GM21515 (cell line): ENCODE results near the gene ALG14.

Experiments
- ATAC-seq: cut with Tn5 transposase; IDR thresholded peaks from one replicate; pipeline ENCODE4 v1.9.1; 2021; ENCODE audit not compliant: unreplicated experiment

ALG14 gene

DNA sequence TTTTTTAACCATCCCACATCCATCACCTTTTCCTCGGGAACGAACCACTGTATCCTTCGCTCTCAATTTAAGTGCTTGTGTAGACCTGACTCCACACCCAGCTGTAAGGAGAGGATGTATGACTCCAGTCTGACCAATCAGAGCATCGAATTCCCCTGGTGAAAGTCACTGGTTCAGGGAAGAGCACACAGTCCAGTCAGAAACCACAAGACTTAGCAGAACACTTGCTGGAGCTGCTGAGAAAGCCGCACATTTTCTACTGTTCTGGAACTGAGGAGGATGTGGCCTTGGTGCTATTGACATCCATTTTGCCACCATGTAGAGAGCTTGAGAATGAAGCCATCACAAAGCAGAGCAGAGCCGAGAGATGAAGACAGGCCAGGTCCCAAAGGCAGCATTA is 86.0 kb downstream of the ALG14 start:
- no peak for ATAC-seq

DNA sequence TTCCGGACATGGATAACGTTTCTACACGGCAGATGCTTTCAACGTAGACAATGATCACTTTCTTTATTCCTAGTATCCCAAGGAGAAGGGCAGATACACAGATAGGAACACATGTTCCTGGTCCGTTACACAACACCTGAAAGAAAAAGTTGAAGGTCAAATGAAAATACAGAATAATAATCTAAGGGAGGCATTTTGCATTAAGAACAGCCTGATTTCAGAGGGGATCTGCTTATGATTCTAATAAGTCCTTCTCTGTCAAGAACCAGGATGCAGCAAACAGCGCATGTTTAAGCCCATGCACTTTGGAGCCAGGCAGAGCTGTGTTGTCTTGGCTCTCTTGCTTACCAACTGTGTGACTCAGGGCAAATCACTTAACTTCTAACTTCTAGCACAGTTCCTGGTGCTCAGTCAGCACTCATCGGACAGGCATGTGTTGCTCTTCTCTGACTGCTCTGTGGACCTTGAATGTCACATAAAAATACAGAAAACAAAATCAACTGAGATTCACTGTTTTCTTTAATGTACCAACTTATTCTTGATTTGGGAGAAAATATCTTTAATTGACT is 89.5 kb downstream of the ALG14 start:
- ATAC-seq: no peak

DNA sequence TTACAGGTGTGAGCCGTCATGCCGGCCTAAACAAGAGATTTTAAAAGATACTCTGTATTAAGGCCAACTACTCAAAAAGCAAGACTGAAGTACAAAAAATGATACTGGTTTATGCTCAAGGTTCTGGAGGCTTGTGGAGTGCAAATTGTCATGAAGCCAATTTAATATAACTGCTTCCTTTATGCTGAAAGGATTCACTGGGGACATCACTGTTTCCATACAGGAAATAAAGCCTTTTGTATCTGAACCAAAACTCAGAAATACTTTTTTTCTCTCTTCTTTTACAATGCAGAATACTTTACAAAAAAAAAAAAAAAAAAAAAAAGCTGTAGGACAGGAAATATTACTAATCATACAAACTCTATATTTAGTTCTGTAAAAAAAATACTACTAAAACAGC is 90.4 kb downstream of the ALG14 start:
- ATAC-seq: no peak

DNA sequence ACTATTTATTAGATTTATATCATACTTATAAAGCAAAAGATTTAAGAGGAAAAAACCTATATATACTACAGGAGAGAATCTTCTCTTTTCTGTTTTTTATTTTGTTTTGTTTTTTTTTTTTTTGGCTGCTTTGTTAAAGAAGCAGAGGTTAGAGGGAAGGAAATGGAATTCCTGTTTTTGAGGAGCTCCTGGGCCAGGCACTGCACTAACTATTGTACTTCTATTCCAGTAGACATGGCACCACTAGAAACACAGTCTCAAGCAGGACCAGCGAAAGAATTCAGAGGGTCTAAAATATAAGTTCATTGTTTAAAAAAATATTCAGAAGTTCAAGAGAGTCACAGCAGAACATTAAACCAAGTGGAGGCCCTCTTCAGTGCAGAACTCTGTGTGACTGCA is 91.2 kb downstream of the ALG14 start:
- no peak for ATAC-seq

DNA sequence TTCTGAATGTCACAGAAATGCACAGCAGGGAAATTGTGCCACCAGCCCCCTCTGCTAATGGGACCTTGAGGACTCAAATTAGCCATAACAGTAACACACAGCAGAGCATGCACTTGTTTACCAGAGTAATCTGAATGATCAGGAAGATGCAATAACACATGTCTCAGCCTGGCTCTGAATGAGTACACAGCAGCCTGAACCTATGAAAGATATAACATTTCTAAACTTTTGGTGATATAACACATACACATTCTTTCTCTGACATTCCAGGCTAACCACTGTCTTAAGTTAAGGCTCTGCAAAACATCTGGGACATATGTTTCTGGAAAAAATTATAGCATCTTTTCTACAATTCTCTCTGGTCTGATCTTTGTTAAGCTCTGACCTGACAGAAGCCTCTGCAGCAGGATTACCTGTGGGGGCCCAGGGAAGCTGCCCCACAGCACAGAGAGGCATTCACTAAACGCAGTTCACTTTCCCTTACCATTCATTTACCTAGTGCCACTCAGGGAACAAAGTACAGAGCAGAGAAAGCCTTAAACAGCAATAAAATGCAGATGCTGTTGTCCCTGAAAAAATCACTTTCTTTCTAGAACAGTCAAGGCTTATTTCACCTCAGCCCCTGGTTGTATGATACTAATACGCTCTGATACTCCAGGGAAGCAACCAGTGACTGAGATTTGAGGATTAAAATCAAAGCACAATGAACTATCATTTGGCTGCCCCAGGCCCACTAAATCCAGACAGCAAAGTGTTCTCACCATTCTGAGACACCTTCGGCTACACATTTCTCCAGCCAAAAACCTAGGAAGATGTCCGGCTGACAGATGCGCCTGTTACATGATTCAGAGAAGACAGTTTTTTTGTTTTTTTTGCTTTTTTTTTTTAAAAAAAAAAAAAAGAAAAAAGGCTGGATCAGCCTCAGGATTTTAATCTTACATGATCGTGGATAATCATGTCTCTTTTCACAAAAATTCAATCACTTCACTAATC is 91.9 kb downstream of the ALG14 start:
- no peak for ATAC-seq

DNA sequence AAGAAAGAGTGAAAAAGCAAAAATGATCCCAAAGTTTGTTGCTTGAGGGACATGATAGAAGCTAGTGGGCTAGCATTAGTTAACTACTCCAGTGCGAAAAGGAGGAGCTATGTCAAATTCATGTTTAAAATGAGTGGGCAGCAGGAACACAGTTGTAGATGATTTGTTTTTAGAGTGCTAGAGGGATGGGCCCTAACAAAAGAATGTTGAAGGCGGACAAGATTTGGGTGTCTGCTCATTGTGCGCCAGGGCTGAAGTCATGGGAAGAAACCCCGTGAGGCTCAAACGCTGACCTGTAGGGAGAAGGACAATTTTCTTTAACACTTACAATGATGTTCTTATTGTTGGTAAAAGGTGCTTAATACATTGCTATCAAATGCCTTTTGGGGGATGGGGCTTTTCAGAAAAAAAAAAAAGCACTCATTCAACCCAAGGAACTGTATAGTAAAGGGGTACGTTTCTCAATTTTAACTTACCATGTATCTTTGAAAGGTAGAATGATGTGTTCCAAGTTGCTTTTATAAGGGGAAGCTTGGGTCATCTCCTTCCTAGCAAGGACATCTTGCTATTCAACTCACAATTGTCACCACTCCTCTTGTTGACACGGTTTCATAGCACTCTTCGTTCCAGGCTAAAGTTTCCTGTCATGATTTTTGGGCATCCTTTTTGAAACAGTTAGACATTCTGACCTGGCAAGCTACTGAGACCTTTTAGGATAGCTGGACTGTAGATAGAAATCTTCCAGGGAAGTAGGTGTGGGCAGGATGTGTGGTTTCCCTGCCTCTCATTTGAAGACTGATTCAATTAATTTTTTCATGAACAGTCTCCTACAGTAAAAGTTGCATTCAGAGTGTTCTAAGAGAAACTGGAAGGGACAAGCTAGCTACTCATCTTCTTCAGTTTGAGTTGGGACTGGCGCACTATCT is 92.8 kb downstream of the ALG14 start:
- ATAC-seq: no peak

DNA sequence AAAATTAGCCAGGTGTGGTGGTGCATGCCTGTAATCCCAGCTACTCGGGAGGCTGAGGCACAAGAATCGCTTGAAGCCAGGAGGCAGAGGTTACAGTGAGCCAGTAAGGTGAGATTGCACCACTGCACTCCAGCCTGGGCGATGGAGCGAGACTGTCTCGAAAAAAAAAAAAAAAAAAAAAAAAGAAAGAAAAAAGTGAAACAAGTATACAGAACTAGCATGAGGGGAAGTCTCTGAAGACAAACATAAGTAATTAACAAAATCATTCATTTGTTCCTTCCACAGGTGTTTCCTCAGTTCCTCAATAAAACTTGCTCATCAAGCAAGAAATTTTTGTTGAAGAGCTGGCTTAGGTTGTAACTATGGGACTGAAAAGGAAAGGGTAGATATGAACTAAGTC is 93.6 kb downstream of the ALG14 start:
- ATAC-seq: no peak

DNA sequence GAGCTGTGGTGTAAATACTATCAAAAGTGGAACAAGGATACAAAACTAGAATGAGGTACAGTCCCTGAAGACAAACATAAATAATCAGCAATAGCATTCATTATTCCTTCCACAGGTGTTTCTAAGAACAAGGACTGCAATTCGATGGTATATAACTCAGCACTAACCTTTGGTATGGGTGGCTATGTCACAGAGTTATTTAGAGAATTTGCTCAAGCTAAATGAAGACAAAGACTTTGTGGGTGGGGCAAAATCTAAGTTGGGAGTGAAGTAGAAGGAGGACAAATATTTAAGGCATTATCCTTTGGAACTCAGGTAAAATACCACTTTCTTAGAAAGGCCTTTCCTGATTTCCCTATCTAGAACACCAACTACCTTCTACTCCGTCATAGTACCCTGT is 94.3 kb downstream of the ALG14 start:
- no peak for ATAC-seq

DNA sequence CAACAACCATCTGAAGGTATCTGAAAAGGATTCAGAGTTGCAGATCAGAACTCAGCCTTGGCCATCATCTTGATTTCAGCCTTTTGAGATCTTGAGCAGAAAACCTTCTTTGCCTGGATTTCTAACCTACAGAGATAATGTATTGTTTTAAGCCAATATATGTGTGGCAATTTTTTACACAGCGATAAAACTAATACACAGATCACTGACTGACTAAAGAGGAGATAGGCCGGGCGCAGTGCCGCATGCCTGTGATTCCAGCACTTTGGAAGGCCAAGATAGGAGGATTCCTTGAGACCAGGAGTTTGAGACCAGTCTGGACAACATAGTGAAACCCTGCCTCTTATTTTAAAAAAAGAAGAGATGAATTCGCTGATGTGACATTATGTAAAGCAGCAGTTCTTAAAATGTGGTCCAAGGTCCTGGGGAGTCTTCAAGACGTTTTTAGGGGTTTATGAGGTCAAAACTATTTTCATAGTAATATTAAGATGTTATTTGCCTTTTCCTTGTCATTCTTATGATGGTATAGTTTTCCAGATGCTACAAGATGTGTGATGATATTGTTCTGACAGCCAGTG is 95.7 kb downstream of the ALG14 start:
- ATAC-seq: no peak

DNA sequence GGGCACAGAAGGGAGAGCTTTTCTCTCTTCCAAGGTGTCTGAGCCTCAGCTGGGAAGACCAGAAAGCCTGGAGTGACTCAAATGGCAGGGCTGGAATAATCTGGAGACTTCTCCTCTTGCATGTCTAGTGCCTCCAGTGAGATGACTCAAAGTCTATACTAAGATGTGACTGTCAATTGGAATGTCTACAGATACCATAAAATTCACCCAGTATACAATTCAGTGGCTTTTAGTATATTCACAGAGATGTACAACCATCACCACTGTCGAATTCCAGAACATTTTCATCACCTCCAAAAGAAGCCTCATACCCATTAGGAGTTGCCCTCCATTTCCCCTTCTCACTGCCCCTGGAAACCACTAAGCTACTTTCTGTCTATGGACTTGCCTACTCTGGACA is 97.9 kb downstream of the ALG14 start:
- ATAC-seq: no peak

DNA sequence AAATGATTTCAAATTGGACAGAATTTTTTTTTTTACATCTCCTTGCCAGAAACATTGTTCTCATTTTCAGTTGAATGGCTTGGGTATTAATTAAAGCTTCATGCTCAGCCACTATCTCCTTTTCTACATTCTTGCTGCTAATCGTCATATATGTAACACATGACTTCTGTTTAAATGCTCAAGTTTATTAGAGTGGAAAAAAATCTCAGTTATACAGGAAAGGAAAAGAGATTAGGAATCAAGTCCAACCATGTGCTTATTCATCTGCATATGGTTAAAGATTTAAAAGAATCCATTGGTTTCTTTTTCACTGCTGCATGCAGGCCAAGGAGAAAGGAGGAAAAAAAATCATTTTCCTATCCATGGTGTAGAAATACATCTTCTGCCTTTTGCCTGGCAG is 98.5 kb downstream of the ALG14 start:
- no peak for ATAC-seq

DNA sequence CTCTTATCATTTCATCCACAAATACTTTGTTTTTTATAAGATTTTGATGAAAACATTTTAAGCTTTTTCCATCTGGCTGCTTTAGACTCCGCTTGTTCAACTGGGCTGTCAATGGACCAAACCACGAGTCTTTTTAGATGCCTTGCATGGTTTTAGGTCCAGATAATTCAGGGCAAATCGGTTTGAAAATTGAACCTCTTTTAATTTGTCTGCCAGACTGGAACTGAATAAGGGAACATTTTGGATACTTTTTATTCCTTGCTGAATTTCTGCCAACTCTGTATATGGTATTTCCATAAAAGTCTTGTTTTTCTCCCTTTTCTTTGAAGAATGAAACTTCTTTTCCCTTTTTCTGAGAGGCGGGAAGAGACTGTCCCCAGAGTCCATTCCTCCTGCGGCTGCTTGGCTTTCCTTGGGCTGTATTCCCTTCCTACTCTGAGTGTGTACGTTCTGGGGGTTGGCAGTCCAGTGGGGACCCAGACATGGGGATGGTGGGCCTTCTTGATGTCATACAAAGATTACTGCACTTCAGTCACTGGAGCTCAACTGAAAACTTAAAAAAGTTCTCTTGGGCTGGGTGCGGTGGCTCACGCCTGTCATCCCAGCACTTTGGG is 99.3 kb downstream of the ALG14 start:
- no peak for ATAC-seq

DNA sequence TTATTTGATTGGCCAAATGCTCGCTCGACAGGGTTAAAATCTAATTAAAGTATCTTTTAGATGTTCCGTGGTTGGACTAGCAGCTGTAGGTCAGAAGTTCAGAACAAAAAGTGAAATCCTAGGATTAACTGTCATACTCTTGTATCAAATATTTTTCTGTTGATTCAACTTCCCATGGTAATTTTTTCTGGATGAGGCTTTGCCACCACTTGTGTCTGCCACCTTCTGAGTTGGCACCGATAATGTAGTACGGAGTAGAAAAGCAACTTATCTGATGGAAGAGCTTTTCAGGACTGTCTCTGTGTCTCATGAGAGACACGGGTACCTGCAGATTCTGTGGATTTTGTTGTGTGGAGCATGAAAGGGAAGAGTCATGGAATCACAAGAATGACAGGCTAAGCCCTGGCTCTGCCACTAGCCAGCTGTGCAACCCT is 101.2 kb downstream of the ALG14 start:
- ATAC-seq: no peak

DNA sequence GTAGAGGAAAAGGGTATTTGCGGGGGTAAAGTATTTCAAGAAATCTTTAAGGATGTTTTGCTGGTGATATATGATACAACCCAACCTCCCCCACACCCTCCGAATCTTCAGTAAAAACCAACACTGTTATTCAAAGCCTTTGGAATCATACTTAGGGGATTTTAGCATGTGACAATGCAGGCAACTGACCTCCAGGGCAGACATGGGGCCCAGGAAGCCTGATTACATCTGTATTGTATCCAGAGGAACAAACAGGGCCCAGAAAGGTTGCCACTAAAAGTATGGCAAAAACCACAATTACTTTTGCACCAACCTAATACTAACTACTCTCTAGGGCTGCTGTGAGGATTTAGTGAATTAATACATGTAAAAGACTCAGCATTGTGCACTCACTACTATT is 102.0 kb downstream of the ALG14 start:
- no peak for ATAC-seq

DNA sequence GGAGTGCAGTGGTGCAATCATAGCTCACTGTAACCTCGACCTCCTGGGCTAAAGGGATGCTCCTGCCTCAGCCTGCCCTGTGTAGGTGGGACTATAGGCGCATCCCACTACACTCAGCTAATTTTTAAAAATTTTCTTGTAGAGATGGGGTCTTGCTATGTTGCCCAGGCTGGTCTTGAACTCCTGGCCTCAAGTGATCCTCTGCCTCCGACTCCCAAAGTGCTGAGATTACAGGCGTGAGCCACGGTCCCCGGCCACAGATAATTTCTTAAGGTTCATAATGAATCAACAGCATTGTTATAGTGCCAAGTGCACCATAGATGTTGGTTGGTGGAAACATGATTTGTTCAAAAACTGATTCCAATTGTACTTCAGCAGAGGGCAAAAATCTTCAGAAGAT is 103.6 kb downstream of the ALG14 start:
- ATAC-seq: no peak

DNA sequence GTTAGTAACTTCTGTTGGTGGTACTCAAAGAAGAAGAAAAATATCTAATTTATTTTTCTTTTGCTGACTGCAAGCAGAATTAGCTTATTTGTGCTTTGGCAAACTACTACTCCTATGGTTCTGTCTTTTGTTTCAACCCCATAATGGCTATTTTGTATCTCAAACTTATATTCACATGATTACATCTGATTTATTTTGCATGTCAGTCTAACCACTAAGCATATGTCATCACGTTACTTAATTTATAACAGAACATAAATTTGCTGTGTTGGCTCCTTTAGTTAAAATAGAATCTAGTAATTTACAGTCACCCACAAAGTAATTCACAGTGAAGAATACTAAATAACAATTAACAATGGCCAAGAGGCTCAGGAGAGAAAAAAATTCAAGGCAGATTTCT is 106.7 kb downstream of the ALG14 start:
- ATAC-seq: no peak

DNA sequence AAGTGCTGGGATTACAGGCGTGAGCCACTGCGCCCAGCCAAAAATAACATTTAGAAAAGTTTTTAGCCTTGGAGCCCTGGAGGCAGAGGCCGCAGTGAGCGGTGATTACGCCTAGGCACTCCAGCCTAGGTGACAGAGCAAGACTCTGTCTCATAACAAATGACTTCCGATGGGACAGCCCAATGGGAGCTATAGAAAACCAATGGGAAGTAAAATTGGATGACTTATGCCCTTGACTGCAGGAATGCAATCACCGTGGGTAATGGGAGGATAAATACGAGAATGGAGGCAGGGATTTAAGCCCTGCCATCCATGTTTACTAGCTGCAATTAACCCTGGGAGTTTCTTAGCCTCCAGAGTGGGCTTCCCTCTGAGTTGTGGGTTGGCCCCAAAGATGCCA is 108.9 kb downstream of the ALG14 start:
- ATAC-seq: no peak

DNA sequence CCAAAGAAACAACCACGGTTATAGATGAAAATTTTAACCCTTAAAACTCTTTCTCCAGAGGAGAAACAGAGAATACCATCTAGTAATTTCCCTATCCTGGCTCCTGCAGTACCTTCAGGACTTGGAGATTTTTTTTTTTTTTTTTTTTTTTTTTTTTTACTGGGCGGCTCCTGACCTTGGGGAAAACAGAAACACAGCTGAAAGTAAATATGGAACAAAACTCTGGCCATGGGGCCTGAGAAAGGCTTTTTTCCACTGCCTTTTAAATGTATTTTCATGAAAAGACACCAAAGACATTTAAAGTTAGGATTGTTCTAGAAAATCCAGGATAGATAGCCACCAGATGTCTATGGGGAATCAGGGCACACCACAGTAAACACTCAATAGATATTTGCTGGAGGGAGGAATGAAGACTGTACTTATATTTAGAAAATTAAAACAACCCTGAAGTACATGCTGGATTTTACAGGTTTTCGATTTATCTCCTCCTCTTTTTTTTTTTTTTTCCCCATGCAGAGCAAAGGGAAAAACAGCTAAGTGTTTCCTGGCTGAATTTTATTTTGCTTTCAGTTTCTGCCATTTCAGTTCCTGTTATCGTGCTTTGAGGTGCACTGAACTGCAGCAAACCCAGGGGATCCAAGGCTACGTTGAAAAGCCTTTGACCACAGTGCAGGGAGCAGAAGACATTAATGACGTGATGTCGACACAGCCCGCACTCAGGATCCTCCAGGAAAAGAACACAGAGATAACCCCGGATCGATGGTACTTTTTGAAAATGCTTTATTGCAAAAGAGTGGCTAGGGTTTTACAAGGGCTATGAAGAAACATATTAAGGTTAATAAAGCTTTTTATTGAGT is 110.1 kb downstream of the ALG14 start:
- peak; percentile 98 for ATAC-seq

DNA sequence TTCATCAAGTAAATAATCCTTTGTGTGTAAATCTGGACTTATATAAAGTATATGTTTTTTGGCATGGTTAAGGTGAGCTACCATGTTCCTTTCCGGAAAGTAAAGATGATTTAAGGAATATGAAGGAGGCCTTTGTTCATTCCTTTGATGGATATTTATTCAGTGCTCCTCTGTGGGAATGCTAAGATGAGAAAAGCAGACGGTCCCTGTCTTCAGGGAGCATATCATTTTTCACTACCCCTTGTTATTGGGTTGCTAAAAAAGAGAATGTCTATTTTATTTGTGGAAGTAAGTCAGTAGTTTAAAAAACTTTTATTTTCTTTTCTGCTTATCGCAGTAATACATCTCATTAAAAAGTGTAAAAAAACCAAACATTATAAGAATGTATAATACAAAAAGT is 110.8 kb downstream of the ALG14 start:
- no peak for ATAC-seq

DNA sequence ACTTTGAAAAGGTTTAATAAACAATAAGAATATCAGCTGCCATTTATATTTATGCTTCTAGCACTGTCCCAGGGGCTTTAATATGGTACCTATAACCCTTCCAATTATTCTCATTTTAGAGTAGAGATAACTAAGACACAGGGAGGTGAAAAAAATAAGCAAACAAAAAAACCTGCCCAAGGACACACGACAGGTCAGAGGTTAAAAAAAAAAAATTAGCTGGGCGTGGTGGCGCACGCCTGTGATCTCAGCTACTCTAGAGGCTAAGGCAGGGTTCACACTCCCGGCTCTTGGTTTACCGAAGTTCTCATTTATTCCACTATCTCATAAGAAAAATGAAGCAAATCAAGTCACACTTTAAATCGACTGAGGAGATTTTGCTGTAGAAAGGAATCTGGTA is 111.2 kb downstream of the ALG14 start:
- ATAC-seq: no peak
